ENCODE data around the gene DUSP9. TPM values are rescaled to one million over a fixed set of nuclear protein-coding genes. Genes with fewer than 3 reads are reported as not detected.

The DUSP9 gene
- total RNA-seq, 1 experiment from 2014 or later: 8.6 TPM

- no peaks in the 10 kb centered on the region for H3K36me3 ChIP-seq
- no peaks in the 10 kb centered on the region for H3K9me3 ChIP-seq
- H3K27me3 ChIP-seq: no peaks in the 10 kb centered on the region
- no peak for DNase-seq
- H3K4me3 ChIP-seq: no peak overlapping the region
These were observed 53.5 kb downstream of the DUSP9 start for GRCh38 chrX:153700376-153700945.

Other genes starting within 250 kb of the DUSP9 start
- not detected in 2 replicates for gene PNMA6E, start 245.9 kb upstream of the DUSP9 start, total RNA-seq (2014; rRNA removed; shearing (Covaris generic); ENCODE audit: low replicate concordance)
- 0.02 and 0.07 TPM in 2 replicates for gene ZFP92, start 235.7 kb upstream of the DUSP9 start, total RNA-seq (2014; rRNA removed; shearing (Covaris generic); ENCODE audit: low replicate concordance)
- gene TREX2, start 201.1 kb upstream of the DUSP9 start, total RNA-seq (2014; rRNA removed; shearing (Covaris generic); ENCODE audit: low replicate concordance): 12.0 TPM in 1 of 2 replicates, not detected in the other
- 42.4 and 101 TPM in 2 replicates for gene HAUS7, start 176.6 kb upstream of the DUSP9 start, total RNA-seq (2014; rRNA removed; shearing (Covaris generic); ENCODE audit: low replicate concordance)
- gene BGN, start 152.2 kb upstream of the DUSP9 start, total RNA-seq (2014; rRNA removed; shearing (Covaris generic); ENCODE audit: low replicate concordance): 35.9 and 94.7 TPM in 2 replicates
- gene ATP2B3, start 129.6 kb upstream of the DUSP9 start, total RNA-seq (2014; rRNA removed; shearing (Covaris generic); ENCODE audit: low replicate concordance): 0.13 TPM in 1 of 2 replicates, not detected in the other
- 47.7 and 73.2 TPM in 2 replicates for gene CCNQ, start 48.1 kb upstream of the DUSP9 start, total RNA-seq (2014; rRNA removed; shearing (Covaris generic); ENCODE audit: low replicate concordance)
- 0.43 TPM in 1 of 2 replicates, not detected in the other for gene PNCK, start 26.6 kb downstream of the DUSP9 start, total RNA-seq (2014; rRNA removed; shearing (Covaris generic); ENCODE audit: low replicate concordance)
- 12.8 and 24.8 TPM in 2 replicates for gene SLC6A8, start 40.7 kb downstream of the DUSP9 start, total RNA-seq (2014; rRNA removed; shearing (Covaris generic); ENCODE audit: low replicate concordance)
- 311 and 346 TPM in 2 replicates for gene BCAP31, start 77.2 kb downstream of the DUSP9 start, total RNA-seq (2014; rRNA removed; shearing (Covaris generic); ENCODE audit: low replicate concordance)
- gene ABCD1, start 77.7 kb downstream of the DUSP9 start, total RNA-seq (2014; rRNA removed; shearing (Covaris generic); ENCODE audit: low replicate concordance): 24.3 and 28.8 TPM in 2 replicates
- 7.5 and 7.6 TPM in 2 replicates for gene PLXNB3, start 117.0 kb downstream of the DUSP9 start, total RNA-seq (2014; rRNA removed; shearing (Covaris generic); ENCODE audit: low replicate concordance)
- gene SRPK3, start 133.8 kb downstream of the DUSP9 start, total RNA-seq (2014; rRNA removed; shearing (Covaris generic); ENCODE audit: low replicate concordance): not detected in 2 replicates
- 48.7 and 75.2 TPM in 2 replicates for gene IDH3G, start 147.2 kb downstream of the DUSP9 start, total RNA-seq (2014; rRNA removed; shearing (Covaris generic); ENCODE audit: low replicate concordance)
- 227 and 266 TPM in 2 replicates for gene SSR4, start 147.5 kb downstream of the DUSP9 start, total RNA-seq (2014; rRNA removed; shearing (Covaris generic); ENCODE audit: low replicate concordance)
- gene PDZD4, start 183.3 kb downstream of the DUSP9 start, total RNA-seq (2014; rRNA removed; shearing (Covaris generic); ENCODE audit: low replicate concordance): 1.5 and 5.8 TPM in 2 replicates
- 0.30 TPM in 1 of 2 replicates, not detected in the other for gene L1CAM, start 239.0 kb downstream of the DUSP9 start, total RNA-seq (2014; rRNA removed; shearing (Covaris generic); ENCODE audit: low replicate concordance)